ENCODE measurements around the gene COL25A1.

The COL25A1 gene

DNA sequence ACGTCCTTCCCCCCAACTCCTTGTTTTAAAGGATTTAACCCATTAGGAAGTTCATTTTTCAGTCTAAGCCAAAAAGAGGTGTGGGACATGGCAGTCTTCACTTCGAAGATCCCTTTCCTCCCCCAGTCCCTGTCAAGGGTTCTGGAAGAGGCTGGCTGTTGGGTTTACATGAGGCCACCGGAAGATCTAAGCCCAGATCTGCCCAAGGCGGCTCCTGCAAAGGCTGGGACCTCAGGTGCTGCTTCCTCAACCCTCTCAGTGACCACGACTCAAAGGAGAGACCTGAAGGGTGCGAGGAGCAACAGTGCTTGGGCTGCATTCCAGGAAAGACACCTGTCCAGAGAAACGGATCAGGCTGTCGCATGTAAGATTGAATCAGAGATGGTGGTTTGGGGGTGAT is 516.1 kb downstream of the COL25A1 start:
- no peak overlapping the region for H3K4me3 ChIP-seq (ENCODE audit: low read depth, low read length)
- TF ChIP-seq, protein P1, sequence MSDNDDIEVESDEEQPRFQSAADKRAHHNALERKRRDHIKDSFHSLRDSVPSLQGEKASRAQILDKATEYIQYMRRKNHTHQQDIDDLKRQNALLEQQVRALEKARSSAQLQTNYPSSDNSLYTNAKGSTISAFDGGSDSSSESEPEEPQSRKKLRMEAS (IDR thresholded peaks at IDR 0.05; ENCODE audit: low read depth, low read length): no peak
- no peak for TF ChIP-seq POLR2A (IDR thresholded peaks at IDR 0.05; ENCODE audit: extremely low read depth, insufficient read length)
- TF ChIP-seq, protein P2, sequence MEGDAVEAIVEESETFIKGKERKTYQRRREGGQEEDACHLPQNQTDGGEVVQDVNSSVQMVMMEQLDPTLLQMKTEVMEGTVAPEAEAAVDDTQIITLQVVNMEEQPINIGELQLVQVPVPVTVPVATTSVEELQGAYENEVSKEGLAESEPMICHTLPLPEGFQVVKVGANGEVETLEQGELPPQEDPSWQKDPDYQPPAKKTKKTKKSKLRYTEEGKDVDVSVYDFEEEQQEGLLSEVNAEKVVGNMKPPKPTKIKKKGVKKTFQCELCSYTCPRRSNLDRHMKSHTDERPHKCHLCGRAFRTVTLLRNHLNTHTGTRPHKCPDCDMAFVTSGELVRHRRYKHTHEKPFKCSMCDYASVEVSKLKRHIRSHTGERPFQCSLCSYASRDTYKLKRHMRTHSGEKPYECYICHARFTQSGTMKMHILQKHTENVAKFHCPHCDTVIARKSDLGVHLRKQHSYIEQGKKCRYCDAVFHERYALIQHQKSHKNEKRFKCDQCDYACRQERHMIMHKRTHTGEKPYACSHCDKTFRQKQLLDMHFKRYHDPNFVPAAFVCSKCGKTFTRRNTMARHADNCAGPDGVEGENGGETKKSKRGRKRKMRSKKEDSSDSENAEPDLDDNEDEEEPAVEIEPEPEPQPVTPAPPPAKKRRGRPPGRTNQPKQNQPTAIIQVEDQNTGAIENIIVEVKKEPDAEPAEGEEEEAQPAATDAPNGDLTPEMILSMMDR (IDR thresholded peaks at IDR 0.05; ENCODE audit: low read depth, low read length): no peak
- TF ChIP-seq MYC (IDR thresholded peaks at IDR 0.05; ENCODE audit: low read depth, low read length): no peak
- DNase-seq (ENCODE audit: low read depth): no peak

DNA sequence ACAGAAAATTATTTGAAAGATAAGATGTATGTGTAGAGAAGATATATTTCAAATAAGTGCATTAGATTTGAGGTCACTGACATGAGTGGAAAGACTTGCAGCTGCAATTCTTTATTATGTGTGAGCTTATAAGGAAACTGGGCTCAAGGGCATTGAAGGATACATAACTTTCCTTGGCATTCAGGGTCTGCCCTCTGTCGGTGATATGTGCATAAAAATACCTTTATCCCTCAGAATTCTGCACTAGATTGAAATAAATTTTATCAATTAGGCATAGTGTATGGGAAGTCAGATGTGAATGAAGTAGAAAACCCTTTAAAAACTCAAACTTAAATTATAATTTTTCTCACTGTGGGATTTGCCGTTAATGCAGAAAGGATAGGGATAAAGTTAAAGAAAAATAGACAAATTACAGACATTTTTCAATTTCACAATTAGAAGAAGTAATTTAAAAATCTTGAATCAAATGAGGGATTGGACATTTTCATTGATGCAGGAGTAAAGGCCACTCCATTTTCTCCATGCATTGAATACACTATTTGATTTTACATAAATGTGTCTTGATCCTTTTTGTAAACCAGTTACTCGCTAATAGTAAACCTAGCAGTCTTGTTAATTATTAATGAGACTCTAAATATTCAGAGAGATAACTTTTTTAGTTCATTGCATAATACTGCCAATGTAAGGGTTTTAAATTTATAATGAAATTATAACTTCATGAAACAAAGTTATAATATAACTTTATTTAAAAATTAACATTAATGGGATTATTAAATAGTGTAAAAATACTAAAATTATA is 518.6 kb downstream of the COL25A1 start:
- peak; percentile 25 for DNase-seq (ENCODE audit: low read depth)
- TF ChIP-seq, protein P2 (IDR thresholded peaks at IDR 0.05; ENCODE audit: low read depth, low read length): peak; percentile 24
- no peak for TF ChIP-seq POLR2A (IDR thresholded peaks at IDR 0.05; ENCODE audit: extremely low read depth, insufficient read length)
- no peak overlapping the region for H3K4me3 ChIP-seq (ENCODE audit: low read depth, low read length)

DNA sequence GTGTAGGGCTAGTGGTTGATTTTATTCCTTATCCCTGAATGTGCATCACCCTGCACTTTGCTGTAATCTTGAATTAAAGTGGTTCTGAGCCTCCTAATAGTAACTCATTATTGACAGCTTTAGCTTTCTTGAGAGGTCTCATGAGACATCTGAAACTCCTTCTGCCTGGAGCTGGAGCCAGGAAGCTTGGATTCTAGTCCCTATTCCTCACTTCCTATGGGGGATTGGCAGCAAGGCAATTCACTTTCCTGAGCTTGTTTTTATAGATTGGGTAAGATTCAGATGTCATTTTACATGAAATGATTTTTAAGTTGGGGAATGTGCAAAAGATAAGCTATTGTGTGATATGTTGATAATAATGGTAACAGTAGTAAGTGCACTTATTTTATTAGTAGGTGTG is 522.5 kb downstream of the COL25A1 start:
- no peak for DNase-seq (ENCODE audit: low read depth)
- H3K4me3 ChIP-seq (ENCODE audit: low read depth, low read length): no peak overlapping the region
- TF ChIP-seq MYC (IDR thresholded peaks at IDR 0.05; ENCODE audit: low read depth, low read length) (no peak), POLR2A (IDR thresholded peaks at IDR 0.05; ENCODE audit: extremely low read depth, insufficient read length) (no peak)
- TF ChIP-seq, protein P1 (IDR thresholded peaks at IDR 0.05; ENCODE audit: low read depth, low read length): no peak
- TF ChIP-seq, protein P2 (IDR thresholded peaks at IDR 0.05; ENCODE audit: low read depth, low read length): no peak

DNA sequence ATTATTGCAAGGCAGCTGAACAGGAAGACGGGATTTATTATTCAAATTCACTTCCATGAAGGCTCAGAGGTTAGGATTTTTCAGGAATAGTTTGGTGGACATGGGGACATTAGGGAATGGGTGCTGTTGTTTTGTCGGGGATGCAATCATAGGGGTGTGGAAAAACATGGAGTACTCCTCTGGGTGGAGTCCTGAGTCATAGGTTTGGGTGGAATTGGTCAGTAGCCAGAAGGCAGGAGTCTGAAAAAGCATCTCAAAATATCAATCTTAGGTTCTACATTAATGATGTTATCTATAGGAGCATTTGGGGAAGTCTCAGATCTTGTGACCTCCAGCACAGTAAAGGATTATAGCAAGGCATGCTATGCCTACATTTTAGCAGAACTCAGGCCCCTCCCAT is 525.1 kb downstream of the COL25A1 start:
- no peak for TF ChIP-seq MYC (IDR thresholded peaks at IDR 0.05; ENCODE audit: low read depth, low read length)
- no peak for TF ChIP-seq POLR2A (IDR thresholded peaks at IDR 0.05; ENCODE audit: extremely low read depth, insufficient read length)
- TF ChIP-seq, protein P1 (IDR thresholded peaks at IDR 0.05; ENCODE audit: low read depth, low read length): no peak
- TF ChIP-seq, protein P2 (IDR thresholded peaks at IDR 0.05; ENCODE audit: low read depth, low read length): no peak
- DNase-seq (ENCODE audit: low read depth): no peak
- H3K4me3 ChIP-seq (ENCODE audit: low read depth, low read length): no peak overlapping the region

DNA sequence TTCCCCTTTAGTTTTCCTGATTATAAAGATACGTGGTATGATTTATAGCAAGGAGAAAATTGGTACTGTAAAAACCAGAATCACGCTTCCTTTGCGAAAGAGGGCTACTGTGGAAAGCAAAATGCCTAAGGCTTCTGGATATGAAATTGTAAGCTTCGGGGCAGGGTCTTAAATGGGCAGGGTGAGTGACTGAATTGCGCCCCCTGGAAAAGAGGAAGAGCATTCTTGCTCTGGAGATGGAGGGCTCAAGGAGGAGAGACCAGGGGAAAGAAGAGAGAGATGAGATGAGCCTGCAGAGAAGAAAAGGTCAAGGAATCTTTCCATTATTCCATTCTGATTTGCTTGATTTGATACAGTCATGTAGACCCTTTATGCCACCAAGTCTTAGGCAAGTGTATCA is 526.5 kb downstream of the COL25A1 start:
- DNase-seq (ENCODE audit: low read depth): no peak
- no peak overlapping the region for H3K4me3 ChIP-seq (ENCODE audit: low read depth, low read length)
- TF ChIP-seq, protein P2 (IDR thresholded peaks at IDR 0.05; ENCODE audit: low read depth, low read length): no peak
- TF ChIP-seq, protein P1 (IDR thresholded peaks at IDR 0.05; ENCODE audit: low read depth, low read length): no peak
- no peak for TF ChIP-seq POLR2A (IDR thresholded peaks at IDR 0.05; ENCODE audit: extremely low read depth, insufficient read length)
- TF ChIP-seq MYC (IDR thresholded peaks at IDR 0.05; ENCODE audit: low read depth, low read length): no peak

All from NB4 (cell line).